HG03060 (cell line): Measurements from ENCODE around the gene LBH.

ENCODE experiments used
- ATAC-seq: cut with Tn5 transposase; IDR thresholded peaks from one replicate; pipeline ENCODE4 v1.9.1; 2021; ENCODE audit warnings: low read depth, moderate number of reproducible peaks; ENCODE audit not compliant: unreplicated experiment

Gene LBH

GRCh38 chr2:30231212-30231995 is at the start of gene LBH:
TSS of gene LBH (plus strand) at chr2:30231534. CDS start at chr2:30231739, 205 bp downstream.
- peak; percentile 29 for ATAC-seq

- no peak for ATAC-seq
Observed at GRCh38 chr2:30184035-30184434, 47.3 kb upstream of the LBH start.

GRCh38 chr2:30185178-30185577 is 46.2 kb upstream of the LBH start:
- no peak for ATAC-seq

GRCh38 chr2:30188292-30188691 is 43.0 kb upstream of the LBH start:
- no peak for ATAC-seq

GRCh38 chr2:30190637-30191036 is 40.7 kb upstream of the LBH start:
- ATAC-seq, result no peak

- ATAC-seq, result no peak
Observed at GRCh38 chr2:30191107-30191506, 40.2 kb upstream of the LBH start.

GRCh38 chr2:30191819-30192271 is 39.5 kb upstream of the LBH start:
- ATAC-seq, result no peak

- ATAC-seq, result no peak
Observed at GRCh38 chr2:30192314-30192713, 39.0 kb upstream of the LBH start.

- ATAC-seq, result no peak
Observed at GRCh38 chr2:30193104-30193681, 38.1 kb upstream of the LBH start.

GRCh38 chr2:30194421-30194820 is 36.9 kb upstream of the LBH start:
- no peak for ATAC-seq

GRCh38 chr2:30195016-30195415 is 36.3 kb upstream of the LBH start:
- ATAC-seq, result no peak

- ATAC-seq, result no peak
Observed at GRCh38 chr2:30197570-30198192, 33.7 kb upstream of the LBH start.

- no peak for ATAC-seq
Observed at GRCh38 chr2:30201990-30202389, 29.3 kb upstream of the LBH start.

- ATAC-seq, result no peak
Observed at GRCh38 chr2:30203156-30203555, 28.2 kb upstream of the LBH start.

- no peak for ATAC-seq
Observed at GRCh38 chr2:30204281-30204680, 27.1 kb upstream of the LBH start.

GRCh38 chr2:30205456-30205855 is 25.9 kb upstream of the LBH start:
- no peak for ATAC-seq

GRCh38 chr2:30206461-30207430 is 24.6 kb upstream of the LBH start:
- ATAC-seq, result no peak

GRCh38 chr2:30208453-30208852 is 22.9 kb upstream of the LBH start:
- no peak for ATAC-seq

GRCh38 chr2:30209227-30209626 is 22.1 kb upstream of the LBH start:
- ATAC-seq, result no peak

GRCh38 chr2:30213326-30213725 is 18.0 kb upstream of the LBH start:
- ATAC-seq, result no peak
